HL-60 (cell line): ENCODE results near the gene ATRNL1.

ENCODE experiments used
- DNase-seq, 2 experiments: peaks; one replicate each; pipeline ENCODE4 v3.0.0-alpha.2; 2010 to 2020; ENCODE audit warnings: low read depth in 1 of 2, low spot score in 1 of 2
- H3K27ac ChIP-seq: fragments of 250-450 bp; sonication (Bioruptor Pico); replicated peaks from 2 replicates; pipeline ENCODE4 v1.5.1; 2020; ENCODE audit warnings: mild to moderate bottlenecking, moderate library complexity
- H3K27me3 ChIP-seq: fragments of 250-450 bp; sonication (Bioruptor Pico); 2 replicates; pipeline ENCODE4 v1.5.1; 2021; ENCODE audit warnings: mild to moderate bottlenecking, moderate library complexity; ENCODE audit not compliant: insufficient read depth, poor library complexity, severe bottlenecking
- H3K4me3 ChIP-seq: replicated peaks from 2 replicates; pipeline ENCODE4 v1.5.1; 2011; ENCODE audit warnings: mild to moderate bottlenecking, control low read depth, low read length; ENCODE audit not compliant: insufficient read depth
- GABPA ChIP-seq: IDR thresholded peaks from 2 replicates; pipeline ENCODE4 v1.6.1; 2012; ENCODE audit warnings: low read depth
- POLR2AphosphoS5 ChIP-seq: IDR thresholded peaks from 2 replicates; pipeline ENCODE4 v1.6.1; 2012; ENCODE audit warnings: low read depth
- SPI1 ChIP-seq: IDR thresholded peaks from 2 replicates; pipeline ENCODE4 v1.6.1; 2012; ENCODE audit warnings: low read depth, mild to moderate bottlenecking, borderline replicate concordance
- TF ChIP-seq, protein P1 (sequence below): IDR thresholded peaks from 2 replicates; pipeline ENCODE4 v1.6.1; 2012; ENCODE audit warnings: low read depth; ENCODE audit not compliant: insufficient replicate concordance
- TF ChIP-seq, protein P2 (sequence below): IDR thresholded peaks from one replicate; pipeline ENCODE4 v1.5.1; 2011; ENCODE audit warnings: low read length, control low read depth, inconsistent platforms; ENCODE audit not compliant: insufficient read depth

ATRNL1 gene

DNA sequence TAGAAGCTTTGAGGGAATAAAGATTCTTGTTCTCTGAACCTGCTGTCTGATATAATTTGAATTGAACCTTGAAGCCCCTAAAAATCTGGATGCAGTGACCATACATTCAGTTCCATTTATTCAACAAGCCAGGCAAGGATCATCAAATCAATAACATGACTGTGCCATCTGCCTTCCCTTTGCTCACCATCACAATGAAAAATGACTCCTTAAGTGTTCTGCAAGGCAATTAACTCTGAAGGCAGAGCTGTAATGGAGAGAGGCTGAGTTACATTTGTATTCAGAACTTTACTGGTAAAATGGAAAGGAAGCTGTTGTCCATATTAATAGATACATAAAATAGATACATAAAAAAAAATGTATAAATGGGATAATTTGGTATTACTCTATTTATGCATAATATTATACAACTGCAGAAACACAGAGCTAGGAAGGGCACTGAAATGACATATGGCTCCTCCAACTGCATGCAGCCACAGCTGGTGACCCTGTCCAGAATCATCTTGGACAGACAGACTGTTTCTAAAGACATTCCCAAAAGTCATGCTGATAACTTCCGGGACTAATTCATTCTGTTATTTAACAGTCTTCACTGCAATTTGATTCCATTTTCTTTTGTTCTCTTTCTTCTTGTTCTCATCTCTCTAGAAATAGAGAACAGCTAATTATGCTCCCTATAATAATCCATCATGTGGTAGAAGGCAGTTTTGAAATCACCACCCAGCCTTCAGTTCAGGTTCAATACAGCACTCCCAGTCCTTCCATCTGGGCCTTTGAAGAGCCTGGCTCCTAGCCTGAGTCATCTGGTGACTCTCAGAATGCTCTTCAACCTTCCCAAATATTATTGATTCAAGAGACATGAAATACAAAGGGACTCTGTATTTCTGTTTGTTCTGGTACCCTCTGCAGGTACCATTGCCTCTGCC is 767.3 kb downstream of the ATRNL1 start:
- no peaks in the 10 kb centered on the region for H3K27me3 ChIP-seq
- DNase-seq, result no peak
- H3K27ac ChIP-seq, result no peak overlapping the region
- no peak overlapping the region for H3K4me3 ChIP-seq
- no peak for TF ChIP-seq SPI1
- no peak for TF ChIP-seq POLR2AphosphoS5
- TF ChIP-seq, protein P1, sequence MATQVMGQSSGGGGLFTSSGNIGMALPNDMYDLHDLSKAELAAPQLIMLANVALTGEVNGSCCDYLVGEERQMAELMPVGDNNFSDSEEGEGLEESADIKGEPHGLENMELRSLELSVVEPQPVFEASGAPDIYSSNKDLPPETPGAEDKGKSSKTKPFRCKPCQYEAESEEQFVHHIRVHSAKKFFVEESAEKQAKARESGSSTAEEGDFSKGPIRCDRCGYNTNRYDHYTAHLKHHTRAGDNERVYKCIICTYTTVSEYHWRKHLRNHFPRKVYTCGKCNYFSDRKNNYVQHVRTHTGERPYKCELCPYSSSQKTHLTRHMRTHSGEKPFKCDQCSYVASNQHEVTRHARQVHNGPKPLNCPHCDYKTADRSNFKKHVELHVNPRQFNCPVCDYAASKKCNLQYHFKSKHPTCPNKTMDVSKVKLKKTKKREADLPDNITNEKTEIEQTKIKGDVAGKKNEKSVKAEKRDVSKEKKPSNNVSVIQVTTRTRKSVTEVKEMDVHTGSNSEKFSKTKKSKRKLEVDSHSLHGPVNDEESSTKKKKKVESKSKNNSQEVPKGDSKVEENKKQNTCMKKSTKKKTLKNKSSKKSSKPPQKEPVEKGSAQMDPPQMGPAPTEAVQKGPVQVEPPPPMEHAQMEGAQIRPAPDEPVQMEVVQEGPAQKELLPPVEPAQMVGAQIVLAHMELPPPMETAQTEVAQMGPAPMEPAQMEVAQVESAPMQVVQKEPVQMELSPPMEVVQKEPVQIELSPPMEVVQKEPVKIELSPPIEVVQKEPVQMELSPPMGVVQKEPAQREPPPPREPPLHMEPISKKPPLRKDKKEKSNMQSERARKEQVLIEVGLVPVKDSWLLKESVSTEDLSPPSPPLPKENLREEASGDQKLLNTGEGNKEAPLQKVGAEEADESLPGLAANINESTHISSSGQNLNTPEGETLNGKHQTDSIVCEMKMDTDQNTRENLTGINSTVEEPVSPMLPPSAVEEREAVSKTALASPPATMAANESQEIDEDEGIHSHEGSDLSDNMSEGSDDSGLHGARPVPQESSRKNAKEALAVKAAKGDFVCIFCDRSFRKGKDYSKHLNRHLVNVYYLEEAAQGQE, result no peak

DNA sequence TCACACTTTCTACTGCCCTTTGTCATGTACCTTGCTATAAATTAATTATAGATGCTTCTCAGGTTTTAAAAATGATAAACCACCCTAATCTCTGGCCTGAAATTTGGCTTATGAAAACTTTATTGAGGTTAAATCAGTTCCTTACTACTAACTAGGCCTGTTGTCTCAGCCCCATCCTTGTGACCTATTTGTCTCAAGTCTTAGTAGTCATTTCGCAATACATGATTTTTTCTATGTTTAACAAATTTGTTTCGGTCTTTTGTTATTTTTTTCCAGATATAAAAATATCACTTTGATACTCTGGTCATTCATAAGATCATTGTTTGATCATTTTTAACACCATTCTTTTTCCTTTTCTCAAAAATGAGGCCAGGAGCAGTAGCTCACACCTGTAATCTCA is 768.3 kb downstream of the ATRNL1 start:
- H3K27me3 ChIP-seq, result no peaks in the 10 kb centered on the region
- DNase-seq, result no peak
- no peak overlapping the region for H3K4me3 ChIP-seq
- H3K27ac ChIP-seq, result no peak overlapping the region
- TF ChIP-seq POLR2AphosphoS5 (no peak), GABPA (no peak), SPI1 (no peak)
- TF ChIP-seq, protein P1, result no peak
- TF ChIP-seq, protein P2, sequence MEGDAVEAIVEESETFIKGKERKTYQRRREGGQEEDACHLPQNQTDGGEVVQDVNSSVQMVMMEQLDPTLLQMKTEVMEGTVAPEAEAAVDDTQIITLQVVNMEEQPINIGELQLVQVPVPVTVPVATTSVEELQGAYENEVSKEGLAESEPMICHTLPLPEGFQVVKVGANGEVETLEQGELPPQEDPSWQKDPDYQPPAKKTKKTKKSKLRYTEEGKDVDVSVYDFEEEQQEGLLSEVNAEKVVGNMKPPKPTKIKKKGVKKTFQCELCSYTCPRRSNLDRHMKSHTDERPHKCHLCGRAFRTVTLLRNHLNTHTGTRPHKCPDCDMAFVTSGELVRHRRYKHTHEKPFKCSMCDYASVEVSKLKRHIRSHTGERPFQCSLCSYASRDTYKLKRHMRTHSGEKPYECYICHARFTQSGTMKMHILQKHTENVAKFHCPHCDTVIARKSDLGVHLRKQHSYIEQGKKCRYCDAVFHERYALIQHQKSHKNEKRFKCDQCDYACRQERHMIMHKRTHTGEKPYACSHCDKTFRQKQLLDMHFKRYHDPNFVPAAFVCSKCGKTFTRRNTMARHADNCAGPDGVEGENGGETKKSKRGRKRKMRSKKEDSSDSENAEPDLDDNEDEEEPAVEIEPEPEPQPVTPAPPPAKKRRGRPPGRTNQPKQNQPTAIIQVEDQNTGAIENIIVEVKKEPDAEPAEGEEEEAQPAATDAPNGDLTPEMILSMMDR, result no peak

DNA sequence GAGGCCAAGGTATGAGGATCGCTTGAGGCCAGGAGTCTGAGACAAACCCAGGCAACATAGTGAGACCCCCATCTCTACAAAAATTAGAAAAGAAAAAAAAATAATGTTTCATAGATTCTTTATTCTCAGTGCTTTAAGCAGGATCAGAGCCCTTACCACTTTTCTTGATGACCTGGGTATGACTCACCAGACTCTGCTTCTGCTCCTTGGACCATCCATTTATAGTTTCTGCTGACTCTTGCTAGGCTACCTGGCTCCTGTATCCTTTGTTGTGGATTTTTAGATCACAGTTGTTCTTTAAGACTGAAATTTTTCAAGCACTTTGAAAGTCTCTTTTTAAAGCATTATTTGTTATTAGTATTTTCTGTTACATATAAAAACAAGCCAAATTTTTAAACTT is 768.7 kb downstream of the ATRNL1 start:
- no peak for DNase-seq
- Histone ChIP-seq H3K4me3 (no peak overlapping the region), H3K27me3 (no peaks in the 10 kb centered on the region), H3K27ac (no peak overlapping the region)
- TF ChIP-seq SPI1 (no peak), GABPA (no peak), POLR2AphosphoS5 (no peak)
- TF ChIP-seq, protein P2, result no peak
- TF ChIP-seq, protein P1, result no peak
